Endodermal cell (in vitro differentiated cells): Measurements from ENCODE around the gene RNF17. TPM values are rescaled to one million over a fixed set of nuclear protein-coding genes. Genes with fewer than 3 reads are reported as not detected.

Source experiments
- DNase-seq: peaks from one replicate; pipeline ENCODE4 v3.0.0-alpha.2; 2017
- H3K27ac ChIP-seq: 2 replicates; pipeline ENCODE4 v1.5.1; 2013; ENCODE audit warnings: mild to moderate bottlenecking, low read depth, low read length, moderate library complexity
- H3K27me3 ChIP-seq: 2 replicates; pipeline ENCODE4 v1.6.1; 2013; ENCODE audit warnings: mild to moderate bottlenecking, low read length, moderate library complexity; ENCODE audit not compliant: insufficient read depth, control insufficient read depth, poor library complexity, severe bottlenecking
- H3K36me3 ChIP-seq: 2 replicates; pipeline ENCODE4 v1.7.0; 2013; ENCODE audit warnings: mild to moderate bottlenecking, low read length, moderate library complexity; ENCODE audit not compliant: control insufficient read depth, insufficient read depth
- H3K4me1 ChIP-seq: one replicate; pipeline ENCODE4 v1.7.0; 2013; ENCODE audit warnings: low read length; ENCODE audit not compliant: control insufficient read depth, insufficient read depth
- H3K4me3 ChIP-seq: 2 replicates; pipeline ENCODE4 v1.5.1; 2013; ENCODE audit warnings: mild to moderate bottlenecking, low read length, moderate library complexity
- H3K9ac ChIP-seq: 2 replicates; pipeline ENCODE4 v1.6.1; 2013; ENCODE audit warnings: mild to moderate bottlenecking, low read length, moderate library complexity; ENCODE audit not compliant: poor library complexity, severe bottlenecking; ENCODE audit errors: extremely low read depth
- H3K9me3 ChIP-seq: 2 replicates; pipeline ENCODE4 v1.6.1; 2013; ENCODE audit warnings: mild to moderate bottlenecking, low read length, moderate library complexity; ENCODE audit not compliant: control insufficient read depth
- H3K27ac Mint-ChIP-seq: 2 replicates; pipeline ENCODE4 v1.8.0; 2020; ENCODE audit warnings: mixed read lengths
- H3K27me3 Mint-ChIP-seq: 2 replicates; pipeline ENCODE4 v1.8.0; 2021; ENCODE audit warnings: mild to moderate bottlenecking, mixed read lengths; ENCODE audit not compliant: insufficient read depth
- H3K36me3 Mint-ChIP-seq: 2 replicates; pipeline ENCODE4 v1.8.0; 2020; ENCODE audit warnings: low read depth, mixed read lengths
- H3K4me1 Mint-ChIP-seq: 2 replicates; pipeline ENCODE4 v1.8.0; 2020; ENCODE audit warnings: mixed read lengths
- H3K4me3 Mint-ChIP-seq: 2 replicates; pipeline ENCODE4 v1.8.0; 2020; ENCODE audit warnings: mild to moderate bottlenecking, moderate library complexity, mixed read lengths
- H3K9me3 Mint-ChIP-seq: 2 replicates; pipeline ENCODE4 v1.8.0; 2020; ENCODE audit warnings: mild to moderate bottlenecking, mixed read lengths
- CTCF ChIP-seq: fragments of 200-600 bp; sonication (generic); conservative IDR thresholded peaks from 2 replicates; pipeline ENCODE4 v1.5.0; 2021; ENCODE audit warnings: antibody characterized with exemption, mild to moderate bottlenecking
- WGBS, 2 experiments: methylation state at CpG; one replicate each; pipeline versions ENCODE4 v1.1.5 to v1.1.7; 2013; ENCODE audit warnings: missing lambda C conversion rate in 2 of 2, mixed read lengths in 1 of 2; ENCODE audit not compliant: insufficient coverage in 1 of 2, insufficient read length in 1 of 2; 5-methylcytosine and 5-hydroxymethylcytosine counted together
- total RNA-seq, 2 donors: library from RNA; stranded (reverse); fragmentation: NEBNext Ultra II Directional in 1 of 2; extraction: Animal tissue kit (Norgen Biotek cat#: 25700) in 1 of 2; gene quantifications; 2 replicates in 1 of 2; 3 replicates in 1 of 2; pipeline ENCODE4 v1.2.1, GENCODE V29; 2021

The RNF17 gene
- total RNA-seq, 2 donors from 2014 or later = not detected

- Histone ChIP-seq H3K4me3 (no peak overlapping the region), H3K9ac (no peak overlapping the region), H3K9me3 (peaks cover 7% of the 10 kb centered on the region), H3K27ac (no peak overlapping the region), H3K4me1 (peaks cover 3% of the 10 kb centered on the region), H3K27me3 (no peaks in the 10 kb centered on the region), H3K36me3 (no peaks in the 10 kb centered on the region)
- Mint-ChIP-seq H3K4me1 (no peaks in the 10 kb centered on the region), H3K27me3 (peaks cover 8% of the 10 kb centered on the region), H3K4me3 (no peak overlapping the region), H3K27ac (no peak overlapping the region), H3K36me3 (no peaks in the 10 kb centered on the region), H3K9me3 (peaks cover 8% of the 10 kb centered on the region)
- TF ChIP-seq CTCF = peak; percentile 41
- 70 to 89% methylated on average over 3 to 6 of the region's 6 CpGs for WGBS, 2 experiments
- peak; percentile 71 for DNase-seq
Measured at GRCh38 chr13:24737042-24737441, 26.9 kb upstream of the RNF17 start.

- no peak overlapping the region for H3K27ac ChIP-seq
- Mint-ChIP-seq H3K9me3 (no peaks in the 10 kb centered on the region), H3K4me1 (no peaks in the 10 kb centered on the region), H3K4me3 (no peak overlapping the region), H3K27ac (no peak overlapping the region), H3K27me3 (peaks cover 19% of the 10 kb centered on the region), H3K36me3 (no peaks in the 10 kb centered on the region)
- H3K4me1 ChIP-seq = peaks cover 3% of the 10 kb centered on the region
- peaks cover 7% of the 10 kb centered on the region for H3K27me3 ChIP-seq
- 90 to 95% methylated on average over 4 to 5 of the region's 5 CpGs for WGBS, 2 experiments
- no peaks in the 10 kb centered on the region for H3K36me3 ChIP-seq
- H3K4me3 ChIP-seq = no peak overlapping the region
- no peak for DNase-seq
- no peak overlapping the region for H3K9ac ChIP-seq
- no peak for TF ChIP-seq CTCF
- no peaks in the 10 kb centered on the region for H3K9me3 ChIP-seq
Measured at GRCh38 chr13:24738366-24738847, 25.6 kb upstream of the RNF17 start.

GRCh38 chr13:24740014-24740890 lies 23.7 kb upstream of the RNF17 start:
- Mint-ChIP-seq H3K4me1 (no peaks in the 10 kb centered on the region), H3K27ac (no peak overlapping the region), H3K36me3 (no peaks in the 10 kb centered on the region), H3K27me3 (peaks cover 37% of the 10 kb centered on the region), H3K9me3 (peaks cover under 1% of the 10 kb centered on the region), H3K4me3 (no peak overlapping the region)
- Histone ChIP-seq H3K27ac (no peak overlapping the region), H3K27me3 (peaks cover 25% of the 10 kb centered on the region), H3K4me3 (no peak overlapping the region), H3K9ac (no peak overlapping the region), H3K9me3 (no peaks in the 10 kb centered on the region), H3K36me3 (no peaks in the 10 kb centered on the region), H3K4me1 (peaks cover 3% of the 10 kb centered on the region)
- no peak for DNase-seq
- 90 to 100% methylated on average over 3 to 12 of the region's 12 CpGs for WGBS, 2 experiments
- TF ChIP-seq CTCF = no peak
